HUES48 (cell line): ENCODE results near the gene CACNA2D2.
A peak's percentile ranks its signal among the peaks of the same experiment; 100 is the strongest.

Experiments used
- H3K27ac ChIP-seq: one replicate; pipeline ENCODE4 v1.7.0; 2013; ENCODE audit warnings: low read depth, low read length, inconsistent platforms
- H3K27me3 ChIP-seq: 2 replicates; pipeline ENCODE4 v1.6.1; 2013; ENCODE audit warnings: mild to moderate bottlenecking, low read length; ENCODE audit not compliant: control insufficient read depth, insufficient read depth
- H3K36me3 ChIP-seq: 2 replicates; pipeline ENCODE4 v1.6.1; 2013; ENCODE audit warnings: low read length; ENCODE audit not compliant: control insufficient read depth, insufficient read depth
- H3K4me1 ChIP-seq: 2 replicates; pipeline ENCODE4 v1.6.1; 2013; ENCODE audit warnings: mild to moderate bottlenecking, low read length; ENCODE audit not compliant: control insufficient read depth, insufficient read depth
- H3K4me3 ChIP-seq: 2 replicates; pipeline ENCODE4 v1.5.1; 2013; ENCODE audit warnings: mild to moderate bottlenecking, low read depth, low read length
- H3K9ac ChIP-seq: 2 replicates; pipeline ENCODE4 v1.6.1; 2013; ENCODE audit warnings: mild to moderate bottlenecking, low read depth, low read length, moderate library complexity
- H3K9me3 ChIP-seq: 2 replicates; pipeline ENCODE4 v1.6.1; 2013; ENCODE audit warnings: low read length; ENCODE audit not compliant: control insufficient read depth, insufficient read depth

CACNA2D2 gene

DNA sequence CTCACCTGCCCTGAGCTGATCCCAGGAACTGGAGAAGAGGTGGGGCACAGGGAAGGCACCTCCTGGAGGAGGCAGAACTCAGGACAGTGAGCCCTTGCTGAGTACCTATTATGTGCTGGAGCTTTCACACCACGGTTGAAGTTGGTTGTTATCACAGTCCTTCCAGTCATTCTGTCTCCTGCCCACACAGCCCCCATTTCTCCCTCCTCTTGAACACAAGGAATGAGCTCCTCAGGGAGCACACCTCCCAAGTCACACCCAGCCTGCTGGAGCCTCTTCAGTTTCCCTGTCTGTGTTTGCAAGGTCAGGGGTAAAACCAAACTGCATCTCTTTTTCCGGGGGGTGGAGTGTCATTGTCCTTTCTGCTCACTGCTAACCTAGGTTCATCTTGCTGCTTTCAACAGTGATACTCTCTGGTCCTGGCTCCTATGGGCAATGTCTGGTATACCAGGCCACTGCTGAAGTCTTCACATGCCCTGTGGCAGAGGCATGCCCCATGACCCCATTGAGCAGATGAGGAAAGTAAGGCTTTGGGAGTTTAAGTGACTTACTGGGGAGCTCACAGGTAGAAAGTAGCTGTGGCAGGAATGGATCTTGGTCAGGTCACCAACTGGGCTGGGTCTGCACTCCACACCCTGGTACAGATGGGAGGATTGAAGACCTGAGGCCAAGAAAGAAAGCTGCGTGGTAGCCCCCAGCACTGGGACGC, 34.1 kb upstream of the CACNA2D2 start:
- Histone ChIP-seq H3K27ac (no peak overlapping the region), H3K9ac (no peak overlapping the region), H3K4me3 (no peak overlapping the region), H3K4me1 (peaks cover 16% of the 10 kb centered on the region), H3K9me3 (no peaks in the 10 kb centered on the region), H3K27me3 (peaks cover 2% of the 10 kb centered on the region; the same call in 1 of the 2 replicates), H3K36me3 (no peaks in the 10 kb centered on the region)

DNA sequence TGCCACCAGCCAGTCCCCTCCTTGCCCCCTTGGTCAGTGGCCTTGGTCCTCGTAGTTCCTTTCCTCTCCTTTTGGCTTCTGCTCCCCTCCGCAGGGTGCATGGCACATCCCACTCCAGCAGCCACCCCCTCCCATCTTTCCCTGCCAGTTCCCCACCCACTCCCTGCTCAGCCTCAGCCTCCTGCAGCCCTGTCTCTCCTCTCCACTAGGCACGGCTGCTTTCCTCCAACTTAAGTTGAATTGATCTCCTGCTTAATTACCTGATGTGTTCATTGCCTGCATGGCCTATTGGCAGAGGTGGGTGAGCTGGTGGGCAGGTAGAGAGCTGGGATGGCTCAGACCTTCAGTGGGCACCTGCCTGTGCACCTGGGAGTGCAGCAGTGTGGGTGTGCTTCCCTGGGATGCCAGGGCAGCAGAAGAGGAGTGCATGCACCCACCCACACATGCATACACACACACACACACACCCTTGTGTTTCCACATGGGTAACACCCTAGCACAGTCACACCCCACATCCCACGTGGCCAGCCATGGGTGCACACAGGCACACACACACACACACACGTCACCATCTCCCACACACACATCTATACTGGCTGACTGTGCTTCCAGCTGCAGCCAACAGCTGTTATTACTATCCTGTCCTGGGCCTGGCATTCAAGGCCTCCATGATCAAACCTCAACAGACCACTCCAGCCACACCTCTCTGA, 33.2 kb upstream of the CACNA2D2 start:
- H3K4me3 ChIP-seq = no peak overlapping the region
- no peaks in the 10 kb centered on the region for H3K9me3 ChIP-seq
- H3K27ac ChIP-seq = no peak overlapping the region
- H3K4me1 ChIP-seq = peaks cover 16% of the 10 kb centered on the region
- H3K36me3 ChIP-seq = no peaks in the 10 kb centered on the region
- peaks cover 6% of the 10 kb centered on the region; the same call in 1 of the 2 replicates for H3K27me3 ChIP-seq
- H3K9ac ChIP-seq = no peak overlapping the region

DNA sequence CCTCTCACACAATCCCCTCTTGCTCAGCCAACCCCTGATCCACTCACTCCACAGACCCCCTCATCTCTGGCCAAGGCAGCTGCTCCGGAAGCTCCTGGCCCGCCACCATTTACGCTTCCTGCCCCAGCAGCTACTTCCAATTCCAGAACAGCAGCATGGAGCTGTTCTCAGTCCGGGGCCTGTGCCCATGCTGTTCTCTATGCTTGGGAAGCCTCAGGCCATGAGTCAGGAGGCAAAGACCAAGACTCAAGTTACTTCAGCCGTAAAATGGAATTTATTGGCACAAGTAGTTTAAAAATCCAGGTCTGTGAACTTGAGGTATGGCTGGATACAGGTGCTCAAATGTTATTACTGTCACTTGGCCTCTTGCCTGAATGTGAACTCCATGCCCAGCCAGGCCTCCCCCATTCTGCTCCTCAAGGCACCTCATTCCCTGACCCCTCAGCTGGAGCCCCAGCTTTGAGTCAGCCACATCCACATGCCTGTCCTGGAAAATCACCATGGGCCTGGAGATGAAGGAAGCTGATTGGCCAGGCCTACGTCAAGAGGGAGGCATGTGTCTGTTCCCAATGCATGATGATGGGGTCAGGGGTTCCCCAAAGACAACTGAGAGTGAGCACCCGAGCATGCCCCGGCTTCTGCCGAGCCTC, 31.4 kb upstream of the CACNA2D2 start:
- no peaks in the 10 kb centered on the region for H3K36me3 ChIP-seq
- peaks cover 20% of the 10 kb centered on the region for H3K27me3 ChIP-seq
- no peaks in the 10 kb centered on the region for H3K9me3 ChIP-seq
- no peak overlapping the region for H3K27ac ChIP-seq
- no peak overlapping the region for H3K9ac ChIP-seq
- H3K4me3 ChIP-seq = no peak overlapping the region
- peaks cover 23% of the 10 kb centered on the region for H3K4me1 ChIP-seq

DNA sequence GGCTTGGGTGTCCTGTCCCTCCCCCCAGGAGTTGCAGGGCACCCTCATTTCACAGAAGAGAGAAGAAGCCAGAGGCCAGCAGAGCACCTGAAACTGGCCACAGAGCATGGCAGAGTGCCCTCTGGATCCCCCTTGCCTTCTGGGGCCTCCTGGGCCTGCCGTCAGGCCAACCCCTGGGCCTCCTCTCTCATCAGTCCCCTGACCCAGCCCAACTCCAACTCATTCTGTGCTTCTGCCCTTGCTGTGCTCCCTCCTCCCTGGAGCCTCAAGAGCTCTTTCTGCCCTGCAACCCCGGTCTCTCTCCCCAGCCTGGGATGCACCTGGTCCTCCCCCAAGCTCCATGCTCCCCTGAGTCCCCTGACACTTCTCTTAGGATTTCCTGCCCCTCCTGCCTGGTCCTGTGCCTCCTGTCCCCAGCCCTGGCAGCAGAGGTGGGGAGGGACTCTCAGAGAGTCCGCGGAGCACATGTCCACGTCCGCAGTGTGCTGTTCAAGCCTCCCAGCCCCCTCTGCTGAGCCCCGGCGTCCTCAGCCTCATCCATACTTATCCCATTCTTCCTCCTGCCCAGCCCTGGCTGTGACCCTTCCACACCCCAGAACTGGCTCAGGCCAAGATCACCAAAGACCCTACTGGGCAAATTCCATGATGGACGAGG, 30.5 kb upstream of the CACNA2D2 start:
- Histone ChIP-seq H3K36me3 (no peaks in the 10 kb centered on the region), H3K9ac (no peak overlapping the region), H3K4me3 (no peak overlapping the region), H3K9me3 (no peaks in the 10 kb centered on the region), H3K27ac (no peak overlapping the region), H3K27me3 (peaks cover 26% of the 10 kb centered on the region), H3K4me1 (peaks cover 18% of the 10 kb centered on the region)

DNA sequence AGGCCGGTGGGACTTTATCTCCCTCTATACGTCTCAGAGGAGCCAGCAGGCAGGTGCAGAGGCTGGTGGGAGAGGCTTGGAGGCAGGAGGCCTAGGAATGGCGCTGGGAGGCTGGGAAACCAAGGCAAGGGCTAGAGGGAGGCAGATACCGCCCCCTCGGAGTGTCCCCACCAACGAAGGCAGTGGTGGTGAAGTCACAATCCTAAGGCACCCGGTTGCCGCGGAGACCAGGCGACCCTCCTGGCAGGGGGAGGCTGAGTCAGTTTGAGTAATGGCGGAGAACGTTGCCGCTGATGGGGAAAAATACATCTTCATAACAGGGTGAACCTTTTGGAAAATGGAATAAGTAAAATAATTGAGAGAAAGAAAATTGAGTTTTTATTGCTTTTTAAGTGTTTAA, 29.9 kb upstream of the CACNA2D2 start:
- no peaks in the 10 kb centered on the region for H3K36me3 ChIP-seq
- peaks cover 12% of the 10 kb centered on the region for H3K4me1 ChIP-seq
- H3K27ac ChIP-seq = no peak overlapping the region
- peaks cover 26% of the 10 kb centered on the region for H3K27me3 ChIP-seq
- no peaks in the 10 kb centered on the region for H3K9me3 ChIP-seq
- no peak overlapping the region for H3K9ac ChIP-seq
- H3K4me3 ChIP-seq = no peak overlapping the region

DNA sequence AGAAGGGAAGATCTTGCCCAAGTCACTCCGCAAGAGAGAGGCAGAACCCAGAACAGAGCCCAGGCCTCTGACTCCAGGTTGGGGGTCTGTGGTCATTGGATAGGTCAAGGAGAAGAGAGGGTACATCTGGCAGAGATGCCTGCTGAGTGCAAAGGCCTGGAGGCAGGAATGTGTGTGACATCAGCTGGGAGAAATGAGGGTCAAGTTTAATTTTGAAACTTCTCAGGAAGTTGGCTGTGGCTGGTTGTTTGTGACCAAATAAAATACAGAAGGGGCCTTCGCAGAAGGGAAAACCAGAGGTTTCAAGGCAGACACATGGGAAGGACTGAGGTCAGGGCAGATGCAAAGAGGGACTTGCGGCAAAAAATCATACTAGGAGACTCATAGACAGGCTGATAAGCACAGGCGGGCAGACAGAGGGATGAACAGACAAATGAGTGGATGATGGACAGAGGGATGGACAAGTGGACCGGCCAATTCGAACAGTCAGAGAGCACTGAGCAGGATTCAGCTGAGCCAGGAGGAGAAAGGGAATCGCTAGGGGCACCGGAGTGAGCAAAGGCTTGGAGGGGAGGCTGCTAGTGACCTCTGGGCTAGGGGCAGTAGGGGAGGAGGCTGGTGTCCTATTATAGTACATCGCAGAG, 28.8 kb upstream of the CACNA2D2 start:
- Histone ChIP-seq H3K4me1 (peaks cover 12% of the 10 kb centered on the region), H3K9me3 (no peaks in the 10 kb centered on the region), H3K27me3 (peaks cover 26% of the 10 kb centered on the region), H3K9ac (no peak overlapping the region), H3K36me3 (no peaks in the 10 kb centered on the region), H3K27ac (no peak overlapping the region), H3K4me3 (no peak overlapping the region)

DNA sequence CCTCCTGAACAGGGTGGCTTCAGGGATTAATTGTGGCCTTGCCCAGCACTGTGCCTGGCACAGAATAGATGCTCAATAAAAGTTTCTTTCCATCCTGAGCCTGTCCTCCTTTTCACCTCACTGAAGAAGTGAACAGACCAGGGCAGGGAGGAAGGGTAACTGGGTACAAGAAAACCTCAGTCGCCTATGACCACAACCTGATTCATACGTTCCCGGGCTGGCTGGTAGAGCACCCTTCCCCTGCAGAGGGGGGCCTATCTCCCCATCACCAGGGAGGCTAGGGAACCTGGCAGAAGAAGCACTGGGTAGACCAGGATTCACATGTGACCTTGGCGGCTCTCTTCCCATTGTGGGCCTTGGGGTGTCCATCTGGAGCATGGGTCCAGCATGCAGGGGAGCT, 27.8 kb upstream of the CACNA2D2 start:
- no peak overlapping the region for H3K27ac ChIP-seq
- H3K36me3 ChIP-seq = no peaks in the 10 kb centered on the region
- H3K4me3 ChIP-seq = no peak overlapping the region
- H3K27me3 ChIP-seq = peaks cover 26% of the 10 kb centered on the region
- H3K9ac ChIP-seq = no peak overlapping the region
- H3K9me3 ChIP-seq = no peaks in the 10 kb centered on the region
- peaks cover 12% of the 10 kb centered on the region for H3K4me1 ChIP-seq

DNA sequence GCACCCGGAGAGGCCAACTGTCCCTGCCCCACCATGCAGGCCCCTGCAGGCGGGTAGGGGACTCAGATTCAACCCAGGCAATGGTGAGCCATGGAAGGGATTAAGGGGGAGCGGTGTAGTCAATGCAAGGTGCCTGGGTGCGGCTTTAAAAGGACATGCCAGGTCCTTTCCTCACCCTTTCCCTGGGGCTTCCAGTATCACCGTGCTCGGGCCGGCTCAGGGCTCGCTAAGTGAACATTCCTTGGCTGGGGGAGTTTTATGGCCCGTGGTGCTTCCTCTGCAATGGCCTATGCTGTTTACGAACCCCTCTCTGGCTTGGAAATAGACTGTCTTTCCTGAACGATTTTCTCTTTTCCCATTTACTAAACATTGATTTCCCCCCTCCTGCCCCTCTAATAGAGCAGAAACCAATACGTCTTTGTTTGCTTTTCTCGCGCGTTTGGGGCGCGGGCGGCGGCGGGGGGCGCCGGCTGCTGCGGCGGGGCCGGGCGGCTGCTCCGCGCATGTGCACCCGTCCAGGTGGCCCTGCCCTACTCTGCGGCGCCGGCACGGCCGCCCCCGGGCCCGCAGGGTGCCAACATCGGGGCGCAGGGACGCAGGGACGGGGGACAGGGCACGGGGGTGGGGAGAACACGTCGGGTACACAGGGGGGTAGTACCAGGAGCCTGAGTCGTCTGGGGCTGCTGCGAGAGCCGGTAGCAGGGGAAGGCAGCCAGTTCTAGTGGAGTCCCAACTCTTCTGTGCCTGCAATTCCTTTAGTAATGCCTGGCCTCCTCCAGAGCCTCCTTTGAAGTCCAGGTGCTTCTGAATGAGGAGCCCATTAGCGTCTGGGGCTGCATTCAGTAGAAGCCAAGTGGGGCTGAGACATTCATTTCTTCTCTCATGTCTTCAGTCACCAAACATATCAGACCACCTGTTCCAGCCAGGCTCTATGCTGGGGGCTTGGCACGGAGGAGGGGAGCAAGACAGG, 26.9 kb upstream of the CACNA2D2 start:
- H3K9me3 ChIP-seq = no peaks in the 10 kb centered on the region
- H3K27me3 ChIP-seq = peaks cover 26% of the 10 kb centered on the region
- H3K27ac ChIP-seq = no peak overlapping the region
- H3K4me1 ChIP-seq = peaks cover 19% of the 10 kb centered on the region
- H3K9ac ChIP-seq = no peak overlapping the region
- no peaks in the 10 kb centered on the region for H3K36me3 ChIP-seq
- peak overlapping the region; percentile 44; the same call in 1 of the 2 replicates for H3K4me3 ChIP-seq

DNA sequence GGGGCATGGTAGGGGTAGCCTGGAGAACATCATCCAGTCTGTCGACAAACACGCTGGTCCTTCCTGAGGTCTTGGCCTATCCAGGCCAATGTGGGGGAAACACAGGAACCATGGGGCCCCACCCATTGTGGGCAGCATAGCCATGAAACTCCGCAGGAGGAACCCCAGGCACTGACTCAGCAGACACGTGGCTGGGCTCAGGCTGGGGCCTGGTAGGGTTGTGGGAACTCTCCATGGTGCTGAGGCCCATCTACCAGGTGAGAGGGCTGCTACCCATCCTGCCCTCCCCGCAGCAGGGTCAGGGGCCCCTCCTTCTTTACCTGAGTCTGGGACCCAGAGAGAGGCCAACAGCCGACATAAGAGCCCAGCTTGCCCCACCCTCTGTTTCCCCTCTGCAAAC, 22.6 kb upstream of the CACNA2D2 start:
- H3K27me3 ChIP-seq = peaks cover 16% of the 10 kb centered on the region
- H3K27ac ChIP-seq = no peak overlapping the region
- peaks cover 47% of the 10 kb centered on the region for H3K4me1 ChIP-seq

More for the DNA sequence above, 22.6 kb upstream of the CACNA2D2 start:
- Histone ChIP-seq H3K36me3 (no peaks in the 10 kb centered on the region), H3K4me3 (no peak overlapping the region), H3K9me3 (no peaks in the 10 kb centered on the region), H3K9ac (no peak overlapping the region)
